ENCODE measurements around the gene TARBP2. TPM values are rescaled to one million over a fixed set of nuclear protein-coding genes. Genes with fewer than 3 reads are reported as not detected.

TARBP2 gene, protein sequence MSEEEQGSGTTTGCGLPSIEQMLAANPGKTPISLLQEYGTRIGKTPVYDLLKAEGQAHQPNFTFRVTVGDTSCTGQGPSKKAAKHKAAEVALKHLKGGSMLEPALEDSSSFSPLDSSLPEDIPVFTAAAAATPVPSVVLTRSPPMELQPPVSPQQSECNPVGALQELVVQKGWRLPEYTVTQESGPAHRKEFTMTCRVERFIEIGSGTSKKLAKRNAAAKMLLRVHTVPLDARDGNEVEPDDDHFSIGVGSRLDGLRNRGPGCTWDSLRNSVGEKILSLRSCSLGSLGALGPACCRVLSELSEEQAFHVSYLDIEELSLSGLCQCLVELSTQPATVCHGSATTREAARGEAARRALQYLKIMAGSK
- total RNA-seq, result 46.1 and 47.0 TPM in 2 replicates

DNA sequence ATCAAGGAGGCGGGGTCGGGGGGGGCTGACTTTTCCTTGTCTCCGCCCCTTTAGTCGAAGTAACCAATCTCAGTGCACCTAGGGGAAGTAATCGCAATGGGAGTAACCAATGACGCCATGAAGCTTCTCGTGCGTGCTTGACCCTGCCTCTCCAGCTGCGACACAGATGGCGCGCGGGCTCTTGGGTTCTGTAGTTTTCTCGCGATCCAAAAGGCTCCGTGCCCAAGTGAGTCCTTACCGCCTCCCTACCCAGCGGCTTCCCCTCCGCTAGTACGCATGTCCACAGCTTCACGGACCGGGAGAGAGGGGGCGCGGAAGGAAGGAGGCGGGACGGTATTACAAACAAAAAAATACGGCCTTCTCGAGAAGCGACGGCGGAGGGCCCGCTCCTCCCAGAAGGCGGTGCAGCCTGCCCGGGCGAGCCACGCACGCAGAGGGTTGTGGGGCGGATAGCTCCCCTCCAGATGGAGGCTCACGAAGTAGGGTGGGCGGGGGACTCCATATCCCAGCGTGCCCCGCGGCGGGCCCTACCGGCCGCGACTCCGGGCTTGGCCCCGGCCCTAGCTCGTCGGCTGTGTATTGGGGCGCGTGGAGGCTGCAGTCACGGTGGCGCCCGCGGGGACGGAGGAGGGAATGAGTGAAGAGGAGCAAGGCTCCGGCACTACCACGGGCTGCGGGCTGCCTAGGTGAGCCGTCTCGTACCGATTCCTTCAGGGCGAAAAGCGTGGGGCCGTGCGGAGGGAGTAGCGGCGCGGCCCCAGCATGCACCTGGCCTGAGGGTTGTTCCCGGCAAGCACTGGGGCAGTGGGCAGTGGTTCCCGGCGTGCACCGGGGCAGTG lies at the start of gene TARBP2:
Gene TARBP2 (plus strand): TSS at position 508 of the 839 bp plus-strand sequence. CDS start 126 bp downstream, at position 634.

DNA sequence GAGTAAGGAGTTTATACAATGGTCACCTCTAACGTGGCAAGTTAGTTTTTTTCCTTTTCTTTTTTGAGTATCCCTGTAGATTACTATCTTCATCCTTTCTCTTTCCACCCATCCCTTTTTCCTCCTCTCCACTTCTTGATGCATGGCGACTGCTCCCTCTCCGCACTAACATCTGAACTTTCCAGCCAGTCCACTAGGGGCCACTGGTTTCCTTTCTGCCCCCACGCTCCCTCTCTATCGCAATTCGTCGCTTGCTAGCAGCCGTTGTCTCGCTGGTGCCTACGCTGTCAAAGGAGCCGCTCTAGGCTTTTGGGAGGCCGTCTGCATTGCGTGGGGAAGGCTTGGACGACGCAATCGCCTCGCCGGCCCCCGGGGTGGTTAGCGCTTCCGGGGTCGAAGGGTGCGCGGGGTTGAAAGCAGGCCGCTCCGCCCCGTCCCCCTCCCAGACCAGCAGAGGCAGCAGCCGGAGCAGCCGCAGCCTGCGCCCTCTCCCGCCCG lies 49.4 kb upstream of the TARBP2 start, which contains the start of gene PCBP2:
Gene PCBP2 (plus strand): TSS at position 442 of the 498 bp plus-strand sequence. CDS start 2,699 bp downstream, outside the sequence.

DNA sequence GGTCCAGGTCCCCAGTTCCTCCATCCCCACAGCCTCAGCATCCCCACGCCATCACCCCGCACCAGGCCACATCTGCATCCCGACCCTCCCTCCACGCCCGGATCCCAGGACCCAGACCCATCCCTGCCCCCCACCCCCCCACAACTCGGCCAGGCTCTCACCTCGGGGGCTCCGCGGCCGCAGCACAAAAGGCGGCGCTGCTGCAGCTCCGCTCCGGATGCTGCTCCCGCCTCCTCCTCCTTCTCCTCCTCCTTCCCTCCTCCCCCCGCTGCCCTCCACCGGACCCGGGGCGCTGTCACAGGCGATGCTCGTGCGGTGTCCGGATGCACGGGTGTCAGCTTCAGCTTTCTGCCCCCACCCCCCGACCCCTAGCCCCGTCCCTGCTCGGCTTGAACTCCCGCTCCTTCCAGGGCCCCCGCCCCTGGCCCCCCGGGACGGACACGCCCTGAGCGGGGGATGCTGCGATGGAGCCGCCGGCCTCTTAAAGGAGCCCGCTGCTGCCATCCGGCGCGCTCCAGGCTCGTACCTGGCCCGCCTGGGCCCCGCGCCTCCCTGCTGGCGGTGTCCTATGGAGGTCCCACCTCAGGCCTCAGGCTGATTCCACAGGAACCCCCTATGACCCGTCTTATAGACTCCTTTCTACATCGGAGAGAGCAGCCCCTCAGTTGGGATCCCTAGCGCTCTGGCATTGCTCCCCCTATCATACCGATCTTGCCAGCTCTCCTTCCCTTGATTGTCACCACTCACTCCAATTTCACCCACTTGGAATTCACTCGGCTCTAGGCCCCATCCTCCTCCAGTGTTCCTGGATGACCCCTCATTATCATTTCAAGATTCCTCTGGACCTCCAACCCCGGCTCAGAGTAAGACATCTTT lies 1.6 kb upstream of the TARBP2 start, which contains the start of gene MAP3K12:
Gene MAP3K12 (minus strand): TSS at position 193 of the 876 bp plus-strand sequence. CDS start 12,067 bp downstream, outside the sequence.

DNA sequence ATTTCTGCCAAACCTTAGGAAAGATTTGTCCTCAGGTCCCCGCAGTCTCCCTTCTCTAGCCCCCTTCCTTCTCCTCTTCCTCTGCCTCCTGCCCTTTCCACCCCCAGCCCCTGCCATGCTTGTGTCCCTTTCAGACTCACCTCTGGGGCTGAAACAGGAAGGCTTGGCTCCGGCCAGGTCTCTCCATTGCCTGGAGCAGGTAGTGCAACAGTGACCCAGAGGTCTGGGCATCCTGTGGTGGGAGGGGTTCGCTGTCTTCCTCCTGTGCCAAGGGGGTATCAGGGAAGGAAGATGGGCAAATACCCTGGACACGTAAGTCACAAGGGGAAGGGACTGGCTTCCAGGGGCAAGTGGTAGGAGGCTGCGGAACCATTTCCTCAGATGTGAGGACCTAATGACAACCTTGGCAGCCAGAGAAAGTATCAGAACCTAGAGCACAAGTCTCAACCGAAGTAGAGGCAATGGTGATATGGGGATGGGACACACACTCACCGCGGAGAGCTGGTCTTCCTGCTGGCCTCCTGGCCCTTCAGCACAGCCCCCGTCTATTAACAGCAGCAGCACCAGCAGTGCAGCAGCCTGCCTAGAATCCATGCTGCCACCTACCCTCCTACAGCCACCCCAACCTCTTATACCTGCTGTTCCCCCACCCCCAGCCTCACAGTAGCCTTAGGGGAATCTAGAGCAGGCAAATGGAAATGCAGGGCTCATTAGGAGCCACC lies 6.0 kb downstream of the TARBP2 start, which contains the start of gene NPFF:
Gene NPFF (minus strand): TSS at position 604 of the 722 bp plus-strand sequence. CDS start 10 bp downstream, at position 594.

Other genes with a start within 250 kb of the TARBP2 start
- gene ESPL1, start 233.0 kb upstream of the TARBP2 start, total RNA-seq, result 3.1 and 14.1 TPM in 2 replicates
- 480 and 613 TPM in 2 replicates for gene PFDN5, start 205.7 kb upstream of the TARBP2 start, total RNA-seq
- 56.0 and 58.1 TPM in 2 replicates for gene MYG1, start 201.6 kb upstream of the TARBP2 start, total RNA-seq
- gene AAAS, start 179.7 kb upstream of the TARBP2 start, total RNA-seq, result 48.0 and 54.5 TPM in 2 replicates
- not detected in 2 replicates for gene SP7, start 164.9 kb upstream of the TARBP2 start, total RNA-seq
- 29.8 and 34.4 TPM in 2 replicates for gene SP1, start 121.1 kb upstream of the TARBP2 start, total RNA-seq
- not detected in 2 replicates for gene AMHR2, start 77.4 kb upstream of the TARBP2 start, total RNA-seq
- gene PRR13, start 59.5 kb upstream of the TARBP2 start, total RNA-seq, result 44.7 and 45.8 TPM in 2 replicates
- gene PCBP2, start 49.2 kb upstream of the TARBP2 start, total RNA-seq, result 292 and 502 TPM in 2 replicates
- gene MAP3K12, start 1.8 kb upstream of the TARBP2 start, total RNA-seq, result 43.6 and 61.9 TPM in 2 replicates
- not detected in 2 replicates for gene NPFF, start 6.2 kb downstream of the TARBP2 start, total RNA-seq
- 10.1 and 17.3 TPM in 2 replicates for gene ATF7, start 125.1 kb downstream of the TARBP2 start, total RNA-seq
- gene ATP5MC2, start 174.8 kb downstream of the TARBP2 start, total RNA-seq, result 108 and 157 TPM in 2 replicates
- gene CALCOCO1, start 226.2 kb downstream of the TARBP2 start, total RNA-seq, result 105 and 211 TPM in 2 replicates

Data from smooth muscle cell of trachea (primary cell).